NCI-H1417 (cell line): ENCODE results near the gene TUBA3E.
"Not testable (repeated sequence)": the region's sequence is repeated elsewhere in the genome, so short reads cannot be mapped to it uniquely, and the experiment has no call there.

Experiments
- DNase-seq, 3 experiments: peaks; one replicate each; lab custom pipeline; 2025; lab: John Stamatoyannopoulos, UW

TUBA3E gene

GRCh38 chr2:130198343-130198742 is at the start of gene TUBA3E:
Gene TUBA3E, minus strand, starts transcription at chr2:130198439. Its CDS starts 79 bp downstream, at chr2:130198360.
- no peak for DNase-seq

DNA sequence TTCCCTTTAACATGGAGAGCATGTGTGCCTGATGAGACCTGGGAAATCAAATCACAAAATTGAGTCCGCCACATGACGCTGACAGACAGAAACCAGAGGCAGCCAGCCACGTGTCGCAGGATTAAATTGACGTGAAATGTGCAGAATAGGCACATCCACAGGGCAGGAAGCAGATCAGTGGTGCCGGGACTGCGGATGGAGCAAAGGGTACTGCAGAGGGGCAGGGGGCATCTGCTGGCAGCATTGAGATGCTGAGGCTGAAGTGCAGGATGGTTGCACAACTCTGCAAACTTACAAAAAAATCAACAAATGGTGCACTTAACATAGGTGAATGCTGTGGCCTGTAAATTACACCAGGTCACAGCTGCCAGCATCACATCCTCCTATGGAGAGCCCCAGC is 48.2 kb upstream of the TUBA3E start:
- no peak for DNase-seq

GRCh38 chr2:130245976-130246375 is 47.7 kb upstream of the TUBA3E start:
- no peak for DNase-seq

DNA sequence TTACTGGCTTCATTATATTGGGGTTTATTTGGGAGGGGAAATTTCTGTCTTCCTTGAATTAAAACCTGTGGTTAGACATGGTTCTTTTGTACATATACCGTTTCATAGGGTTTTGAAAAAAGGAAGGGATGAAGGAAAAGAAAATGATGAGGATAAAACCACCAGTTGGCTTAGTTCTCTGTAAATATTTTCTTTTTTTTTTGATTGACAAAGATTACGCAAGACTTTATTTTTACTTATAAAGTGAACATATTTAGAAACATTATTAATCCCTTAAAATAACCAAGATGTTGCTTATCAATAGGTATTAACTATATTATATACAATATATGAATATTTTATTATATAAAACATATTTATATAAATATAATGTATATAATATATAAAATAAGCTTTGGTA is 45.1 kb upstream of the TUBA3E start:
- no peak for DNase-seq

DNA sequence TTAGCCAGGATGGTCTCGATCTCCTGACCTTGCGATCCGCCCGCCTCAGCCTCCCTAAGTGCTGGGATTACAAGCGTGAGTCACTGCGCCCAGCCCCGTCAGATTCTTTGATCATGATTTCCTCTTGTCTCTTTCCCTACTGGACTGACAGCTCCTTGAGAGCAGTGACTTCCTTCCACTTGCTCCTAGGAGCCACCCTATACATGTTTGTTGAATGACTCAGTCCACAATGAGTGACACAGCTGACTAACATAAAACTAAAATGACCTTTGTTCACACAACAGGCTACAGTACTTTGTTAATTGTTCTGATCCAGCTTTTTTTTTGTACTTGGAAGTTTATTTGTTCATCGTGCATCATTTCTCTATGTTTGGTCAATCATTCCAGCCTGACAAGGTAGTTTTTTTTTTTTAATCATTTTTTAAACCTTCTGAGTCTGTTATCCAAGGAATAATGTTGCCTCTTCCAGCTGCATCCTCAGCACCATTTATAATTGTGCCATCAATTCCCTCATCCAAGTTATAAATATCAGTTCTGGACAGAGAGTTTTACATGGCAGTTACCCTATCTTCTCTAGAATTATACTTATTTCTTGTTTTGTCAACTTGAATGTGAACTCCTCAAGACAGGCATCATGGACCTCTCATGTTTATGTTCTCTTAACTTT is 42.9 kb upstream of the TUBA3E start:
- DNase-seq = no peak

- DNase-seq = not testable (repeated sequence)
These were observed 41.3 kb upstream of the TUBA3E start for GRCh38 chr2:130239581-130239980.

DNA sequence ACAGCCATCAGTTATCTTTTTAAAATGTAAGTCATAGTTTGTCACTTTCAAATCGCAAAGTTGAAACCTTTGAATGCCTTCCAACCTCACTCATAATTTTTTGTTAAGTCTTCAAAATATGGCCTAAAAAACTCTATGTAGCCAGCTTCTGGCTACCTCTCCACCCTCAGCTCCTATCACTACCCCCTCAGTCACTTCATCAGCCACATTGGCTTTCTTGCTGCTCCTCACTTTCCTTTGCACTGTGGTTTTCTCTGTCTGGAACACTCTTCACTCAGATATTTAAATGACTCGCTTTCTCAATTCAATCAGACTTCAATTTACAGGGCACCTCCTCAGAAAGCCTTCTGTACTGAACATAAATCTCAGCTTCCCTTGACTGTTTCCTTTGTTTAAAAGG is 34.8 kb upstream of the TUBA3E start:
- not testable (repeated sequence) for DNase-seq

GRCh38 chr2:130231656-130232055 is 33.4 kb upstream of the TUBA3E start:
- DNase-seq = no peak

DNA sequence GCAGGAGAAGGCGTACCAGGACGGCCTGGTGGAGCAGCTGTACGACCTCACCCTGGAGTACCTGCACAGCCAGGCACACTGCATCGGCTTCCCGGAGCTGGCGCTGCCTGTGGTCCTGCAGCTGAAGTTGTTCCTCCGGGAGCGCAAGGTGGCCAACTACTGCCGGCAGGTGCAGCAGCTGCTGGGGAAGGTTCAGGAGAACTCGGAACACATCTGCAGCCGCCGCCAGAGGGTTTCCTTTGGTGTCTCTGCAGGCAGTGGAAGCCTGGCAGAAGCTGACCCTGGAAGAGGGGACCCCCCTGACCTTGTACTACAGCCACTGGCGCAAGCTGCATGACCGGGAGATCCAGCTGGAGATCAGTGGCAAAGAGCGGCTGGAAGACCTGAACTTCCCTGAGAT is 32.7 kb upstream of the TUBA3E start:
- DNase-seq = not testable (repeated sequence)

DNA sequence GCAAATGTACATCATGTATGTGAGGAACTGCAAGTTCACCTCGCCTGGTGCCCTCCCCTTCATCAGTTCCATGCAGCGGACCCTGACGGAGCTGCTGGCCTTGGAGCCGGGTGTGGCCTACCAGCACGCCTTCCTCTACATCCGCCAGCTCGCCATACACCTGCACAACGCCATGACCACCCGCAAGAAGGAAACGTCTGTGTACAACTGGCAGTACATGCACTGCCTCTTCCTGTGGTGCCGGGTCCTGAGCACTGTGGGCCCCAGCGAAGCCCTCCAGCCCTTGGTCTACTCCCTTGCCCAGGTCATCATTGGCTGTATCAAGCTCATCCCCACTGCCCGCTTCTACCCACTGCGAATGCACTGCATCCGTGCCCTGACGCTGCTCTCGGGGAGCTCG is 32.1 kb upstream of the TUBA3E start:
- not testable (repeated sequence) for DNase-seq

- DNase-seq = not testable (repeated sequence)
These were observed 30.9 kb upstream of the TUBA3E start for GRCh38 chr2:130229161-130229510.

DNA sequence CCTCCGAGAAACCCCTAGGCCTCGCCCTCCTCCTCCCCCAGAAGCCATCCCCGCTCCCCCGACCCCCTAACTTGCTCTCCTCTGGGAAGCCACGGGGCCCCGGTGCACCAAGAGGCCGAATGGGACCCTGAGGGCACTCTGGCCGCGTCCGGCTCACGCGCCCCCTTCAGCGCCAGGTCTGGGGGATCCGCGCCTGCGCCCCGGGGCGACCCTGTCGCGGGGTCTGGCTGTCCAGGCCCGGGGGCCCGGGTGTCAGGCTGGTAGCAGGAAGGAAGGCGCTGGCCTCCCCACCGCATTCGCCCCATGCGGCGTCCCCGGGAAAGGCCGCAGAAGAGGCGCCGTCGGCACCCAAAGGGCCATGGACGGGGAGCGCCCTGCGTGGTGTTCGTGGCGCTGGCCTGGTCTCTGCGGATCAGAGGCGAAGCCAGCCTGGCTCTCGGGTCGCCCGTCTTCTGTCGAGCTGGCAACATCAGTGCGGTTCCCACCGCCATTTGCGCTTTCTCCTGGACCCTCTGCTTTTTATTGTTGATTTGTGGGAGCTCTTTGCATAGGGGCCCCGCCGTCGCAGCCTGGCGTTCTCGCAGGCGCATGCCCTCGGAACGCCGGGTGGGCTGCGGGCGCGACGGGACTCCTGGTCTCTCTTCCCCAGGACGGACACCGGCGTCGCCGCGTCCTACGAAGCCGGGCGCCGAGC is 30.4 kb upstream of the TUBA3E start:
- DNase-seq = not testable (repeated sequence)

DNA sequence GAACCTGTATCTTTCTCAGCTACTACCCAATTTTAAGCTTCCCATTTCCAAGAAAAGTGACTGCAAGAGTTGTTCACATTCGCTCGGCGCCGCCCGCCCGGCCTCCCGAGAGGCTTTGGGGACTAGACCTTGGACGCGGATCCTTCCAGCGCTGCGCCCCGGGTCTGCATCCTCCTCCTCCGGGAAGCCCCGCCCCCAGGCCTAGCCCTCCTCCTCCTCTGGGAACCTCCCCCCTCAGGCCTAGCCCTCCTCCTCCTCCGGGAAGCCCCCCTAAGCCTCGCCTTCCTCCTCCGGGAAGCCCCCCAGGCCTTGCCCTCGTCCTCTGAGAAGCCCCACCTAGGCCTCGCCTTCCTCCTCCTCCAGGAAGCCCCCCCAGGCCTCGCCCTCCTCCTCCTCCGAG is 29.8 kb upstream of the TUBA3E start:
- DNase-seq = not testable (repeated sequence)

- DNase-seq = not testable (repeated sequence)
These were observed 24.3 kb upstream of the TUBA3E start for GRCh38 chr2:130222523-130222922.

DNA sequence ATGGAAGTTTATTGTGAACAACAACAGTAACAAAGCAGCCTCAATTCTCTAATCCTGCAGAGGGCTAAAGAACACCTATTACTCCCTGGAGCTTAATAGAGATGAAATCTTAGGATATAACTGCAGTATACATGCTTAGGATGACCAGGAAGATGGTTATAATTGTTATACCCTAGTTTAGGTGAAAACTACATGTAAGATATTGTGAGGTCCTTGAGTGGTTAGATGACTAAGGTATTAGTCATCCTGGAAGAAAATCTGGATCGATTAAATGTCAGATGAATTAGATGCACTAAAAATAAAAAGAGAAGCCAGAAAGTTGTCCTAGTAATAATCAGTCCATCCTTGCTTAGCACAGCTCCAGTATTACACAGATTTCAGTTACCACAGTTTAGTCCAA is 22.3 kb upstream of the TUBA3E start:
- not testable (repeated sequence) for DNase-seq

DNA sequence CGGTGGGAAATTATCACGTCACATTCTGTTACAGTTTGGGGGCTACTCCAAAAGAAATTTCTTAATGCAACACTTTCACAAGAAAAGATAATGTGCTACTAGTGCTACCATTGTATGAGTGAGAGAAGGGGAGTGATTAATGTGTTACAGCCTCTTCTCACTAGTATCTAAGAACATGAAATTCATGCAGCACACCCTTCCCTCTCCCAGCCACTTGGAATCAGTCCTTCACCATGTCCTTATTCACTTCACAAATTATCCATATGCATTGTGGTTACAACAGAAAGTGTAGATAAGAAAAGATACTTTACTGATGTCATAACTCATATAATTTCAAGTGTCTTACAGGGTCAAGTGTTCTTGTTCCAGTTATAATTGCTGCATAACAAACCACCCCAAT is 20.9 kb upstream of the TUBA3E start:
- DNase-seq = not testable (repeated sequence)

DNA sequence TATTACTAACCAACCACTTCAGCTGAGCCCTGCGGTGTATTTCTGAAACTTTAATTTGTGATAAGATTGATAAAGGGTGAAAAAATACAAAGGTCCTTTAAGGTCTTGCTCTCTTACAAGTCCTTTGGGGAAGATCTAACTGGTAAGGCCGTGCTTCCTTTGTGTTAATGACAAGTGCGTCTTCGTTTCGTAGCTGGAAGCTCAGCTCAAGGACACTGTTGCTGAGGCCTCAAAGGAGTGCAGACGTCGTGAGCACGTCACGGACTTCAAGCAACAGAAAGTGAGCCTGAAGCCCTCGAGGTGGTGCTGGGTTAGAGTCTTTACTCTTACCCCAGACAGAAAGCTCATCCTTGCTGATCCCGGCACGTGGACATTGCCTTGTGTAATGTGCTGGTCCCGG is 8.8 kb upstream of the TUBA3E start:
- DNase-seq = not testable (repeated sequence)

GRCh38 chr2:130203150-130203549 is 4.9 kb upstream of the TUBA3E start:
- not testable (repeated sequence) for DNase-seq

DNA sequence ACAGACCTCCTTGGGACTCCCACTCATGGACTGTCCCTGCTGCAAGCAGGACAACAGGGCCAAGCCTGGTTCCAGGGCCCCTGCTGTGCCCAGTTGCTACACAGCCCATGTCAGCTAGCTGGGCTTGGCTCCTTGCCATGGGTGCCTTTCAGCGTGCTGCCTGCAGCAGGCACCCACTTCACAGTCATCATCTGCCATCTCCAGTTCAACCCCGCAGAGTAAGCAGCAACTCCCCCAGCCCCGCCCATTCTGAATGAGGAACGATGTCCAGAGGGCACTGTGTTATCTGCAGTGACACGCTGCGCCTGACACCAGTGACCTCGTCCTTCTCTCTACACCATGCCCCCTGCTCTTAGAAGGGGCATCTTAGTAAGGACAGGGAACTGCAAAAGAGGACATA is 4.3 kb upstream of the TUBA3E start:
- not testable (repeated sequence) for DNase-seq

- DNase-seq = not testable (repeated sequence)
These were observed 2.2 kb downstream of the TUBA3E start for GRCh38 chr2:130196052-130196451.

- not testable (repeated sequence) for DNase-seq
These were observed 3.1 kb downstream of the TUBA3E start for GRCh38 chr2:130195089-130195635.

- not testable (repeated sequence) for DNase-seq
These were observed 4.4 kb downstream of the TUBA3E start for GRCh38 chr2:130193824-130194223.

DNA sequence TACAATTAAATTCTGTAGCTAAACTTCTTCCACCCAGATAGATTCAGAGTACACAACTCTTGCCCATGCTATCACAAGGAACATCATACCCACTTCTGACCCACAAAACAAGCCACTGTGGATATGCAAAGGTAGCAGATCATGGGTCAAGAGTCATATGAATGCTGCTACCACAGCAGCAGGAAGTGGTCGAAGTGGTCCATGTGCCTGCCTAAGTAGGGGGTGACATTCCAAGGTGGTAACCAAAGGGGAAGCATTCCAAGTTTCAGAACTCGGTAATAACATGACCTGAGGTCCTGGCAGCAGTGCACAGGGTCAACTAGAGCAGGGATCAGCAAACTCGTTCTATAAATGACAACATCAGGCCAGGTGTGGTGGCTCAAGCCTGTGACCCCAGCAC is 5.8 kb downstream of the TUBA3E start:
- DNase-seq = not testable (repeated sequence)
